Measurements from ENCODE around the gene OBI1.

- TF ChIP-seq, protein P1, sequence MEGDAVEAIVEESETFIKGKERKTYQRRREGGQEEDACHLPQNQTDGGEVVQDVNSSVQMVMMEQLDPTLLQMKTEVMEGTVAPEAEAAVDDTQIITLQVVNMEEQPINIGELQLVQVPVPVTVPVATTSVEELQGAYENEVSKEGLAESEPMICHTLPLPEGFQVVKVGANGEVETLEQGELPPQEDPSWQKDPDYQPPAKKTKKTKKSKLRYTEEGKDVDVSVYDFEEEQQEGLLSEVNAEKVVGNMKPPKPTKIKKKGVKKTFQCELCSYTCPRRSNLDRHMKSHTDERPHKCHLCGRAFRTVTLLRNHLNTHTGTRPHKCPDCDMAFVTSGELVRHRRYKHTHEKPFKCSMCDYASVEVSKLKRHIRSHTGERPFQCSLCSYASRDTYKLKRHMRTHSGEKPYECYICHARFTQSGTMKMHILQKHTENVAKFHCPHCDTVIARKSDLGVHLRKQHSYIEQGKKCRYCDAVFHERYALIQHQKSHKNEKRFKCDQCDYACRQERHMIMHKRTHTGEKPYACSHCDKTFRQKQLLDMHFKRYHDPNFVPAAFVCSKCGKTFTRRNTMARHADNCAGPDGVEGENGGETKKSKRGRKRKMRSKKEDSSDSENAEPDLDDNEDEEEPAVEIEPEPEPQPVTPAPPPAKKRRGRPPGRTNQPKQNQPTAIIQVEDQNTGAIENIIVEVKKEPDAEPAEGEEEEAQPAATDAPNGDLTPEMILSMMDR (conservative IDR thresholded peaks at IDR 0.05): 0 out of 2 replicates have a peak, but pooled peaks have one; percentile 6
- no peak for TF ChIP-seq ZFX (IDR thresholded peaks at IDR 0.05)
These were observed 30.1 kb upstream of the OBI1 start for GRCh38 chr13:78689011-78689410.

Data from C4-2B (cell line).